WI38 (cell line): Measurements from ENCODE around the gene MDGA2.
"Not testable (repeated sequence)": the region's sequence is repeated elsewhere in the genome, so short reads cannot be mapped to it uniquely, and the experiment has no call there.

Source experiments
- H3K4me3 ChIP-seq: 2 replicates; pipeline ENCODE4 v1.5.1; 2011; ENCODE audit warnings: low read depth, mild to moderate bottlenecking, control low read depth, low read length
- TF ChIP-seq, protein P1 (sequence below): IDR thresholded peaks from 2 replicates; pipeline ENCODE4 v1.5.1; 2012; ENCODE audit warnings: low read depth, mild to moderate bottlenecking, control low read depth, low read length

The MDGA2 gene

DNA sequence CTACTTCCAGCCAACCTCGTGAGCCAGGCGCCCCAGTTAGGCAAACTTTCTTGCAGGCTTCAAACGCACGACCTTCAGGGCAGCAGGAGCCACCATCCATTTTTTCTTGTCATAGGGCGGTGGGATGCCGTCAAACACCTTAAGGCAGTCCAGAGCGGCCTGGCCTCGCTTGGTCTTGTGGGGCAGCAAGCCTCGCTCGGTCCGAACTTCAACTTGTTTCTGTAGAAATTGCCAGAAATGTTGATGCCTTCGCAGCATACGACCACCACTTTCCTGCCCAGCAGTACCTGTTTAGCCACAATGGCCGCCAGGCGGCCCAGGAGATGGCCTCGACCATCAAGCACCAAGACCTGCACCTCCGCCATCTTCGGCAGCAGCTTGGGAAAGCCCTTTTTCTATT is 474.7 kb downstream of the MDGA2 start:
- TF ChIP-seq, protein P1, sequence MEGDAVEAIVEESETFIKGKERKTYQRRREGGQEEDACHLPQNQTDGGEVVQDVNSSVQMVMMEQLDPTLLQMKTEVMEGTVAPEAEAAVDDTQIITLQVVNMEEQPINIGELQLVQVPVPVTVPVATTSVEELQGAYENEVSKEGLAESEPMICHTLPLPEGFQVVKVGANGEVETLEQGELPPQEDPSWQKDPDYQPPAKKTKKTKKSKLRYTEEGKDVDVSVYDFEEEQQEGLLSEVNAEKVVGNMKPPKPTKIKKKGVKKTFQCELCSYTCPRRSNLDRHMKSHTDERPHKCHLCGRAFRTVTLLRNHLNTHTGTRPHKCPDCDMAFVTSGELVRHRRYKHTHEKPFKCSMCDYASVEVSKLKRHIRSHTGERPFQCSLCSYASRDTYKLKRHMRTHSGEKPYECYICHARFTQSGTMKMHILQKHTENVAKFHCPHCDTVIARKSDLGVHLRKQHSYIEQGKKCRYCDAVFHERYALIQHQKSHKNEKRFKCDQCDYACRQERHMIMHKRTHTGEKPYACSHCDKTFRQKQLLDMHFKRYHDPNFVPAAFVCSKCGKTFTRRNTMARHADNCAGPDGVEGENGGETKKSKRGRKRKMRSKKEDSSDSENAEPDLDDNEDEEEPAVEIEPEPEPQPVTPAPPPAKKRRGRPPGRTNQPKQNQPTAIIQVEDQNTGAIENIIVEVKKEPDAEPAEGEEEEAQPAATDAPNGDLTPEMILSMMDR, result no peak
- no peak overlapping the region for H3K4me3 ChIP-seq

DNA sequence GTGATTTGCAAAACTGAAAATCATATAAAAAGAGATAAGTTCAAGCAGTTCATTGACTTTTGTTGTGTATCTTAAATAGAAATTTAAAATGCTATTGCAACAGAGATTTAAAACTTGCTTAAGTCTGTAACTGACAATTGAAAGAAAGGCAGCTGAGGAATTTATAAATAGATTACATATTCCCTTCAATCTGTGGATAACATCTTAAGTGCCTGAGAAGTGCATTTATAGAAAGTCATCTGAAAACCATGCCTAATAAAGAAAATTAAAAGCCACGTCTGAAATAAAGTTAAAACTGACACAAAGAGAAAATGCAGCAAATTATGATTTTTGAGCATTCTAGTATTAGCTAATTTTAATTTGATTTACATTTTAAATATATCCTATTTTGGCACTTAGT is 479.8 kb downstream of the MDGA2 start:
- TF ChIP-seq, protein P1, result no peak
- no peak overlapping the region for H3K4me3 ChIP-seq

DNA sequence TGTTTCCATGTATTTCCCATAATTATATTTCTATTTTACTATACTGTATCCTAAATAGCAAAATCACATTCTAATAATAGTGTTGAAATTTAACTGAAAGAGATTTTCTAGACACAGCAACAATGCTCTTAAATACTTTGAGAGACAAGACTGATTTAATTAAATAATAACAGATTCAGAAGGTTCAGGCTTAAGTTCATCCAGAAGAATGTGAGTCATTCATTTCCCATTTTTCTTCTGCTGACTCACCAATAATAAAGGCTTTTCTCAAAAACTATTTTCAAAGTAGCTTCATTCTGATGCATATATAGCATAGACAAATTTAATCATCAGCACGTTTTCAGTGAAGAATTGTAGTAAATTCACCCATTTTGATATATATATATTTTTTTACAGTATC is 481.4 kb downstream of the MDGA2 start:
- no peak overlapping the region for H3K4me3 ChIP-seq
- TF ChIP-seq, protein P1, result no peak

DNA sequence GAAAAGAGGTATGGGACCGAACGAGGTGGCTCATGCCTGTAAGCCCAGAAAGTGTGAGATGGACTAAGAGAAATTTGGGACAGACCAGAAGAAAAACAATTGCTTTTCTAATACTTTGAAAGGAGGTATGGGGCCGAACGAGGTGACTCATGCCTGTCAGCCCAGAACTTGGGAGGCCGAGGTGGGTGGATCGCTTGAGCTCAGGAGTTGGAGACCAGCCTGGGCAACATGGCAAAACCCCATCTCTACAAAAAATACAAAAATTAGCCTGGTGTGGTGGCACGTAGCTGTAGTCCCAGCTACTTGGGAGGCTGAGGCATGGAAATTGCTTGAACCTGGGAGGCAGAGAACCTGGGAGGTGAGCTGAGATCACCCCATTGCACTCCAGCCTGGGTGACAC is 483.2 kb downstream of the MDGA2 start:
- not testable (repeated sequence) for H3K4me3 ChIP-seq

DNA sequence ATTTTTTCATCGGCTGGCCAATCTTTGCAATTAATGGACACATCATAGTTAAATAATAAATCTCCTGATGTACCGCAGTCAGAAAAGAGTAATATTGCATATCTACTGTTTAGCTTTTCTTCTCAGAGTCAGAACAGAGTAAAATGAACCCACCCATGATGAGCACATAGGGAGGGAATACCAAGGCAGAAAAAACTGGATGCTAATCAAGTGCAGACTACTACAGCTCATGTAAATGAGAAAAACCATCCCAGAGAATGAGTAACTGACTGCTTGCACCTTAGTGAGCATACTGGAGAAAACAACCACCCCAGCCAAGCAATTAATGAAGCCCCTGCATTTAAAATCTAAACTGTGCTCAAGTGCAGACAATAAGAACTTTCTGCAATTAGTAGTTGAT is 483.7 kb downstream of the MDGA2 start:
- TF ChIP-seq, protein P1, result no peak
- H3K4me3 ChIP-seq, result no peak overlapping the region

DNA sequence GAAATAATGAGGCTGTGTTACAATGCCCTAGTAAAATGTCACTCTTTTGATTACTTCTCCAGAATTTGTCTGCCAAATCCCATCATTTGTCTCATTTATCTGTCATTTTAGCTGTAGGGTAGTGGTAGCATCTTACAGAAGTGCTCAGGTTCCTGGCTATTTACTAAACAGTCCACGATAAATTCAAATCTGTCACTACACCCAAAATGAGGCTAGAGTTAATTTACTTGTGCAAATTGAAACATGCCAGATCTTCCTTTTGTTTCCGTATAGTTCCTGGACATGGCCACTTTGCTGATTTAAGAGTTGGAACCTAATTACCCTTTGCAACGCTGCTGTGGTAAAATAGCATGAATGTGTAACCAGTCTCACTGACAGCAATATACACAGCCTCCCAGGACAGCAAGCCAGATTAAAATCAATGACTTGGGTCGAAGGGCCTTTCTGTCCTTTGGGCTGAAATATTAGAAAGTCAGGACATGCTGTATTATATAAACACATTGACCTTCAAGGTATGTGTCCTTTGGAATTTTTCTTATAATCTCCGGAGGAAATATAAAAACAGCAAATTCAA is 485.4 kb downstream of the MDGA2 start:
- no peak overlapping the region for H3K4me3 ChIP-seq
- TF ChIP-seq, protein P1, result no peak

DNA sequence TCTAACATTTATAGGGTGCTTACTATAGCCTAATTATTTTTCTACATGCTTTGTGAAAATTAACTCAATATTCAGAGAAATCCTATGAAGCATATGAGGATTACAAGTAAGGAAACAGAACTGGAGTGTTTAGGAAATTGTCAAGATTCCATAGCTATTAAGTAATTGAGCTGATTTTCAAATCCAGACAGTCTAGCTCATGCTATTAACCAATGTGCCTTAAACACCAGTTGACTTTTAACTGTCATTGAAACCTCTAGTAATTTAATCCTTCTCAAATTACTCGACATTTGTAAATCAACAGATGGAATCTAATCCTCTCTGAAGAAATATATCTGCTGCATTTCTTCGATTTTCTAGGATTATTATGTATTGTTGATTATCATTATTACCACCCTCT is 488.9 kb downstream of the MDGA2 start:
- H3K4me3 ChIP-seq, result no peak overlapping the region
- TF ChIP-seq, protein P1, result no peak

DNA sequence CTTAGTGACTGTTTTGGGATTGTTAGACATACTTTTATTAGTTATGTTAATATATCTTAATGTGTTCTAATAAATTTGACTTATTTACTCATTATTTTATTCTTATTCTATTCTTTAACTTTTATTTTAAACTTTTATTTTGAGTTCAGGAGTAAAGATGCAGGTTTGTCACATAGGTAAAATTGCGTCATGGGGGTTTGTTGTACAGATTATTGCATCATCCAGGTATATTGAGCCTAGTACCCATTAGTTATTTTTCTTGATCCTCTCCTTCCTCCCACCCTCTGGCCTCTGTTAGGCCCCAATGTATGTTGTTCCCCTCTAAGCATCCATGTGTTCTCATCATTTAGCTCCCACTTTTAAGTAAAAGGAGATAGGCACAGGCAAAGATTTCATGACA is 495.5 kb downstream of the MDGA2 start:
- no peak overlapping the region for H3K4me3 ChIP-seq
- TF ChIP-seq, protein P1, result no peak

DNA sequence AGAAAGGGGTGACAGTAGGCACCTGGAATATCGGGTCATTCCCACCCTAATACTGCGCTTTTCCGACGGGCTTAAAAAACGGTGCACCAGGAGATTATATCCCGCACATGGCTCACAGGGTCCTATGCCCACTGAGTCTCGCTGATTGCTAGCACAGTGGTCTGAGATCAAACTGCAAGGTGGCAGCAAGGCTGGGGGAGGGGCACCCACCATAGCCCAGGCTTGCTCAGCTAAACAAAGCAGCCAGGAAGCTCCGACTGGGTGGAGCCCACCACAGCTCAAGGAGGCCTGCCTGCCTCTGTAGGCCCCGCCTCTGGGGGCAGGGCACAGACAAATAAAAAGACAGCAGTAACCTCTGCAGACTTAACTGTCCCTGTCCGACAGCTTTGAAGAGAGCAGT is 503.5 kb downstream of the MDGA2 start:
- not testable (repeated sequence) for H3K4me3 ChIP-seq
